NCI-H460 (cell line): ENCODE results near the gene LSP1. TPM values are rescaled to one million over a fixed set of nuclear protein-coding genes. Genes with fewer than 3 reads are reported as not detected.
"Not testable (repeated sequence)": the region's sequence is repeated elsewhere in the genome, so short reads cannot be mapped to it uniquely, and the experiment has no call there.

Experiments
- DNase-seq: peaks from one replicate; pipeline ENCODE4 v3.0.0-alpha.2; 2016; ENCODE audit warnings: low read depth; ENCODE audit errors: extremely low read depth
- polyA plus RNA-seq: library from polyadenylated mRNA; depleted of rRNA; stranded (reverse); fragments of >200 nt; gene quantifications from 2 replicates; pipeline ENCODE4 v1.2.3, GENCODE V29; 2014; cell fraction: nucleus; rRNA removed
- total RNA-seq: library from RNA; depleted of rRNA; stranded (reverse); fragments of >200 nt; shearing (Covaris generic); gene quantifications from 2 replicates; pipeline ENCODE4 v1.2.3, GENCODE V29; 2014; rRNA removed

The LSP1 gene
- not detected in 2 replicates for total RNA-seq
- not detected in 2 replicates for polyA plus RNA-seq

DNA sequence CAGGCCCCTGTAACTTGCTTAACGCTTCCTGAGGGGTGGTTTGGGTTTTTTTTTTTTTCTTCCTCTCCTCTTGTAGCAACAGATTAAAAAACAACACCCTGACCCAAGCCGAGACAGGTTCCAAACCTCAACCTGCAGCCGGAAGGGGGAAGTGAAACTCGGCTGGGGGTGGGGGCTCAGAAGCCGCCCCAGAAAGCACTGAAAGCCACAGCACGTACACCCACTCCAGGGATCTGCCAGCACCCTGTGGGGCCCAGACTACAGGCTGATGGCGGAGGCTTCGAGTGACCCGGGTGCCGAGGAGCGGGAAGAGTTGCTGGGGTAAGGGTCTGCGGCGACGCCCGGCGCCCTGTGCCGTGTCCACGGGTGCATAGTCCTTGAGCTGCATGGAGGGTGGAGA is at the start of gene LSP1:
Gene LSP1 (plus strand): TSS at position 208 of the 400 bp plus-strand sequence. CDS start 61 bp downstream, at position 269.
- no peak for DNase-seq

GRCh38 chr11:1803246-1803645 is 49.6 kb upstream of the LSP1 start:
- DNase-seq, result no peak

DNA sequence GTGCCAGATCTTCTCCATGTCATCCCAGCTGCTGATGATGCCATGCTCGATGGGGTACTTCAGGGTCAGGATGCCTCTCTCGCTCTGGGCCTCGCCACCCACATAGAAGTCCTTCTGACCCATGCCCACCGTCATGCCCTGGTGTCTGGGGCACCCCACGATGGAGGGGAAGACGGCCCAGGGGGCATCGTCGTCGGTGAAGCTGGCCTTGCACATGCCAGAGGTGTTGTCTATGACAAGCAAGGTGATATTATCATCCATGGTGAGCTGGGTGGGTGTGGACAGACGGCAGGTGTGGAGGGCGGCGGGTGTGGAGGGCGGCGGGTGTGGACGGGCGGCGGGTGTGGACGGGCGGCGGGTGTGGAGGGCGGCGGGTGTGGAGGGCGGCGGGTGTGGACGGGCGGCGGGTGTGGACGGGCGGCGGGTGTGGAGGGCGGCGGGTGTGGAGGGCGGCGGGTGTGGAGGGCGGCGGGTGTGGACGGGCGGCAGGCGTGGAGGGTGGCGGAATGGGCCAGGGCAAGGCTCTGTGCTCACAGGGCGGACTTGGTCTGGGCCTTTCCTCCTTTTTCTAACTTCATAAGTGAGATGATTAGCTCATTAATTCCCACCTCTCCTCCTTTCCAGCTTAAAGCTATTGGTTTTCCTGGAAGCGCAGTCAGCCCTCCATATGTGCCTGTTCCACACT is 48.9 kb upstream of the LSP1 start:
- DNase-seq, result not testable (repeated sequence)

DNA sequence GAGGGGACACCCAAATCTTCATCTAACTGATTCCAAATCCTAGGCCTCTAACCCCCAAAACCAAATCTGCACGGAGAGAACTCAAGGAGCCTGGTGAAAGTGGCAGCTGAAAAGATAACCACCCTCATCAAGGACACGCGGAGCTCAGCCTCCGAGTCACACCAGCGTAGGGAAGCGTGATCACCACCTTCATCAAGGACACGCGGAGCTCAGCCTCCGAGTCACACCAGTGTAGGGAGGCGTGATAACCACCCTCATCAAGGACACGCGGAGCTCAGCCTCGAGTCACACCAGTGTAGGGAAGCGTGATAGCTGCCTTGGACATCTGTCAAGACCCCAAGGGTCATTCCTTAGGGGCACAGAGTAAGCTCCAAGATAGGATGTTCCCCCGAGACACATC is 47.4 kb upstream of the LSP1 start:
- no peak for DNase-seq

- DNase-seq, result no peak
These were observed 45.5 kb upstream of the LSP1 start for GRCh38 chr11:1807264-1807995.

DNA sequence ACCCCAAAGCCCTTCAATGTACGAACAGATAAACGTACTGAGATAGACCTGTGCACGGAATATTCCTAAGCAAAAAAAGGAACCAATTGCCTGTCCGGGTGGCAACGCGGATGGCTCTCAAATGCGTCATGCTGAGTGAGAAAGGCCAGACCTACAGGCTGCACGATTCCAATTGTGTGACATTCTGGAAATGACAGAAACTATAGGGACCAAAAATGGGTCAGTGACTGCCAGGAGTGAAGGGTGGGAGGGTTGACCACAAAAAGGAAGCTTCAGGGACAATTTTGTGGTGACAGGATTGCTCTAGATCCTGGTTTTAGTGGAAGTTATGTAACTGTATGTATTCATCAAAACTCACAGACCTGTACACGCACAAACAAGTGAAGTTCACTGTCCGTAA is 42.1 kb upstream of the LSP1 start:
- no peak for DNase-seq

- DNase-seq, result no peak
These were observed 40.6 kb upstream of the LSP1 start for GRCh38 chr11:1812274-1812673.

- no peak for DNase-seq
These were observed 40.1 kb upstream of the LSP1 start for GRCh38 chr11:1812801-1813200.

- not testable (repeated sequence) for DNase-seq
These were observed 39.5 kb upstream of the LSP1 start for GRCh38 chr11:1813356-1813755.

GRCh38 chr11:1814691-1815090 is 38.2 kb upstream of the LSP1 start:
- no peak for DNase-seq

GRCh38 chr11:1815311-1815710 is 37.6 kb upstream of the LSP1 start:
- no peak for DNase-seq

GRCh38 chr11:1815751-1816150 is 37.1 kb upstream of the LSP1 start:
- DNase-seq, result no peak

DNA sequence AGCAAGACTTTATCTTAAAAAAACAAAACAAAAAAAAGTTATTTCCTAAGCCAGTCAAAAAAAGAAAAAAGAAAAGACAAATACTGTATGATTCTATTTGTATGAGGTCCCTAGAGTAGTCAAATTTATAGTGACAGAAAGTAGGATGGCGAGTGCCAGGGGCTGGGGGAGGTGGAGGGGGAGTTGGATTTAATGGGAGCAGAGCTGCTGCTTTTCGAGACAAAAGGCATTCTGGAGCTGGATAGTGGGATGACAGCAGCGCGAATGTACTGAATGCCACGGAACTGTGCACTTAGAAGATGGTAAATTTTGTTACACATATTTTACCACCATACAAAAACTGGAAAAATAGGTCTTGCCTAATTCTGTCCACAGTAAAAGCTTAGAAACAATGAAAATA is 35.9 kb upstream of the LSP1 start:
- no peak for DNase-seq

DNA sequence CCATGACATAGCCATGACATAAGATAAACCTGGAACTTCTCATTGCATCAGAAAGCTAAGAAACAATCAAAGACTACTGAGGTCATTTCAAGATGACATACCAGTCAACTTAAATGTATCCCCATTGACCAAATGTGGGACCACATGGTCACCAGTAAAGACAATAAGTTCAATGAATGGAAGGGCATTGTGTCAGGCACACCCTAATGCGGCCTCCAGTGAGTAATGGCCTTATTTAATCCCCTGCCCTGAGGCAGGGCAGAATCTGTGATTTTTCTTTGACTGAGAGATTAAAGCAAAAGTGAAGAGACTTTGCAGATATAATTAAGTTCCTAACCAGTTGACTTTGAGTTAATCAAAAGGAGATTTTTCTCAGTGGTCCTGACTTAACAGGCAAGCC is 35.4 kb upstream of the LSP1 start:
- DNase-seq, result no peak

GRCh38 chr11:1819074-1819473 is 33.8 kb upstream of the LSP1 start:
- DNase-seq, result no peak

DNA sequence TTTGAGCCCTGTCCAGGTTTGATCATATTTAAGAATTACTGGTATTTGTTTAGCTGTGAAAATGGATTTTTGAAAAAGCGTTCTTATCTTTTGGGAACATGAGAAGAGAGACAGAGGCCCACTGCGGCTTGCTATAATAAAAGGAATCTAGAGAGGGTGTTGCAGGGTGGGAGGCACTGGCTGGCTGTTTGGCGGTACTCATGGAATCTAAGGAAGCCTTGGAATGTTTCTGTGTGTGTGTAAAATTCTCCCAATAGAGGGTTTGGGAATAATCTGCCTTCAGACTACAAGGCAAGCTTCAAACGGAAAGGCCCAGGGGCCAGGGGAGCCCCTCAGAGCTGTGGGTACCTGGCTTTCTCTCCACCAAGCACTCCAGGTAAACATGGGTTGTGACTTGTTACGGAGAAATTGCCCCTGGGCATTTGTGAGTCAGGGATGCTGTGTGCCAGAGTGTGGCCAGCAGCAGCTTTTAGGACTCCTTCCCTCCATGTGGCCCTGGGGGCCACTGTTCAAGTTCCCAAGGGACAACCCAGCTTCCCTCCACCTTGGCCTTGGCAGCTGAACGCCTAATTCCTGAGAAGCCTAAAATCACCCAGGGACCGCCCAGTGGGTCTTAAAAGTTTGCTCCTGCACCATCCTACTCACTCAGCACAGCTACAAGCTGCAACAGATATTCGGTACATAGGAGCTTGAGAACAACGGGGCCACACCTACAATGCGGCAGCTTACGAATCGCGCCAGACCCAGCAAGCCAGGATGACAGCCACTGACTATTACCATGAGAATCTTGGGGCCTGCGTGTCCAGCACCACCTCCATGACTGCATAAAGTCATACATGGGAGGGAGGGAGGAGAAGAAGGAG is 32.2 kb upstream of the LSP1 start:
- no peak for DNase-seq

GRCh38 chr11:1821562-1821961 is 31.3 kb upstream of the LSP1 start:
- DNase-seq, result no peak

GRCh38 chr11:1822648-1823375 is 30.1 kb upstream of the LSP1 start:
- no peak for DNase-seq

DNA sequence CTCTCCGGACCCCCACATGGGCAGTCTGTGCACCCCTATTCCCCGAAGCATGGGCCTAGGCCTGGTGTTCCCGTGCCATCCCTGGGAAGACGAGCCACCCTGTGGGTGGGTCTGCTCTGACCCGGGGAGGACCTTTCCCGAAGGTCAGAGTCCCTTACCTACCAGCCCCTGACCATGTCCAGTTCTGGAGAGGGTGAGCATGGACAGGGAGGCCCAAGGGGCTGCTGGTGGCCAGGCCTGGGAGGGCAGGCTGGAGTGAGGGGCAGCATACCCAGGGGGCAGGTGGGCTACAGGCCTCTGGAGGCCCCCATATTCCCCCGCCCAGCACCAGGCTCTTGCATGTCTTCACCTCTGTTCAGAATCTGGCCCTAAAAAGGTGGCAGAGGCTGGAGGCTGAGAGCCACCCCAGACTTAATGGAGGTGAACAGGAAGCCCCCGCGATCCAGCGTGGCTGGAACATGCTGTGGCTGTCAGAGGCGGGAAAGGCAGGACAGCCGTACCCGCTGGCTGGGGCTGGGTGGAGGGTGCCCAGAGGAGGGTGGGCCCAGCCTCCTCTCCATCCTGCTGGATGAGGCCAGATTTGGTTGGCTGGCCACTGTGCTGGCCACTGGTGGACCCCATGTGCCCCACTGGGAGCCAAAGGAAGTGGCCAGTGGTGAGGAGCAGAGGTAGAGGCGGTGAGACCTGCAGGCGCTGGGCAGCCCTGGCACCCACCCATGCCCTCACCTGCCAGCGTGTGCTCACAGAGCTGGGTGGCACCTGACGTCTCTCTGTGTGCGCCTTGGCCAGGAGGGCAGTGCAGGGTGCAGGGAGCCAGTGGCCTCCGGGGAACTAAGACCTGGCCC is 29.3 kb upstream of the LSP1 start:
- no peak for DNase-seq
